AG04450 (cell line): Measurements from ENCODE around the gene CSF3R. TPM values are rescaled to one million over a fixed set of nuclear protein-coding genes. Genes with fewer than 3 reads are reported as not detected.

Source experiments
- CTCF ChIA-PET: fragments of 300-600, 350-600 bp; formaldehyde crosslinking; extraction: SDS; loops from one replicate; lab custom pipeline; 2022; ENCODE audit warnings: antibody characterized with exemption, inconsistent platforms; lab: Charles Lee
- POLR2A ChIA-PET: fragments of 350-600 bp; formaldehyde crosslinking; extraction: SDS; loops from one replicate; lab custom pipeline; 2021; ENCODE audit warnings: antibody characterized with exemption, inconsistent platforms; lab: Yijun Ruan, JAX
- DNase-seq: peaks from one replicate; pipeline ENCODE4 v3.0.0-alpha.2; 2011; ENCODE audit warnings: low read depth, low spot score
- H3K27ac ChIP-seq: one replicate; pipeline ENCODE4 v1.5.1; 2012; ENCODE audit warnings: low read depth, low read length, control low read depth
- H3K27me3 ChIP-seq: one replicate; pipeline ENCODE4 v1.6.0; 2012; ENCODE audit warnings: low read length; ENCODE audit not compliant: control insufficient read depth, insufficient read depth
- H3K4me3 ChIP-seq: 2 replicates; pipeline ENCODE4 v1.5.1; 2011; ENCODE audit warnings: mild to moderate bottlenecking, low read depth, low read length, control low read depth
- H3K9me3 ChIP-seq: 2 replicates; pipeline ENCODE4 v1.5.1; 2012; ENCODE audit warnings: low read length; ENCODE audit not compliant: control insufficient read depth, insufficient read depth
- polyA plus RNA-seq: library from polyadenylated mRNA; depleted of rRNA; stranded (reverse); fragments of >200 nt; gene quantifications from 2 replicates; pipeline ENCODE4 v1.2.3, GENCODE V29; 2011; rRNA removed
- small RNA-seq: library from RNA; depleted of rRNA; stranded (forward); fragments of <200 nt; gene quantifications from one replicate; pipeline ENCODE3, GENCODE V24; 2012; ENCODE audit warnings: low read depth; ENCODE audit not compliant: insufficient read length
- TF ChIP-seq, protein P1 (sequence below): IDR thresholded peaks from 2 replicates; pipeline ENCODE4 v1.5.1; 2011; ENCODE audit warnings: low read depth, low read length, control low read depth, inconsistent platforms

CSF3R gene
- polyA plus RNA-seq, 1 experiment, result not detected

DNA sequence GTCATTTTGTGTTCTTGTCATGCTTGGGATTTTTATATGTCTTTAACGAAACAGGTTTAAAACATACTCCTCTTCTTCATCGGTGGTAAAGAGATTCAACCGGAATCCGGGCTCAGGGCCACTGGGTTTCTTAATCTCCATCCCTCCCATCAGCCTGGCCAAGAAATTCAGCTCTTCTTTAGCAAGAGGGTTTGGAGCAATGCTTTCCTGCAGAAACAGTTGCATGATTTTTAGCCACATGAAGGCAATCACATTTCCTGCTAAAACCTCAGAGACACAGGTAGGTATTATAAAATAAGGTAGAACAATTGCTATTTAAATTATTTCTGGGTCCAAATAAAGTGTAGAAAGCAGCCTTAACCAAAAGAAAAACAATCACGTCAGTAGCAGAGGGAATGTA, 62.3 kb downstream of the CSF3R start:
- Histone ChIP-seq H3K4me3 (no peak overlapping the region), H3K27ac (no peak overlapping the region), H3K27me3 (no peaks in the 10 kb centered on the region), H3K9me3 (no peaks in the 10 kb centered on the region)
- TF ChIP-seq, protein P1, sequence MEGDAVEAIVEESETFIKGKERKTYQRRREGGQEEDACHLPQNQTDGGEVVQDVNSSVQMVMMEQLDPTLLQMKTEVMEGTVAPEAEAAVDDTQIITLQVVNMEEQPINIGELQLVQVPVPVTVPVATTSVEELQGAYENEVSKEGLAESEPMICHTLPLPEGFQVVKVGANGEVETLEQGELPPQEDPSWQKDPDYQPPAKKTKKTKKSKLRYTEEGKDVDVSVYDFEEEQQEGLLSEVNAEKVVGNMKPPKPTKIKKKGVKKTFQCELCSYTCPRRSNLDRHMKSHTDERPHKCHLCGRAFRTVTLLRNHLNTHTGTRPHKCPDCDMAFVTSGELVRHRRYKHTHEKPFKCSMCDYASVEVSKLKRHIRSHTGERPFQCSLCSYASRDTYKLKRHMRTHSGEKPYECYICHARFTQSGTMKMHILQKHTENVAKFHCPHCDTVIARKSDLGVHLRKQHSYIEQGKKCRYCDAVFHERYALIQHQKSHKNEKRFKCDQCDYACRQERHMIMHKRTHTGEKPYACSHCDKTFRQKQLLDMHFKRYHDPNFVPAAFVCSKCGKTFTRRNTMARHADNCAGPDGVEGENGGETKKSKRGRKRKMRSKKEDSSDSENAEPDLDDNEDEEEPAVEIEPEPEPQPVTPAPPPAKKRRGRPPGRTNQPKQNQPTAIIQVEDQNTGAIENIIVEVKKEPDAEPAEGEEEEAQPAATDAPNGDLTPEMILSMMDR, result no peak
- ChIA-PET CTCF (interaction anchor here (0.6 to 3.1 kb wide), 22 partner anchors 8 to 348 kb away, joined by 3 to 34 read pairs (median 4); partner anchors contain the start of genes EVA1B, LSM10, STK40 and TRAPPC3), POLR2A (interaction anchor here (0.7 to 2.2 kb wide), 6 partner anchors 34 to 271 kb away, joined by 3 to 18 read pairs (median 4); partner anchors contain the start of genes EVA1B, STK40 and TRAPPC3)
- DNase-seq, result no peak

DNA sequence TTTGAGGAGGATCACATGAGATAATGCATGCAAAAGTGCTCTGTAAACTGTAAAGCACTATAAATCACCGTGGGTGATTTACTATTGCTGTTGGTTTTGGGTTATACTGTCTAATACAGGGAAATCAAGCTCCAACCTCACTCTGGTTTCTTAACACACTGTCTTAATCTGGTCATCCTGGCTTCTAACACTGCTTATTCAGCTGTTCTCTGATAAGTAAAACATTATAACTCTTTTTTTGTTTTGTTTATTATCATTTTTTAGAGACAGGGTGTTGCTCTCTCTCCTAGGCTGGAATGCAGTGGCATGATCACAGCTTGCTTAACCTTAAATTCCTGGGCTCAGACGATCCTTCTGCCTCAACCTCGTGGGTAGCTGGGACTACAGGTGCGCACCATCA, 63.1 kb downstream of the CSF3R start:
- Histone ChIP-seq H3K4me3 (no peak overlapping the region), H3K27me3 (no peaks in the 10 kb centered on the region), H3K9me3 (no peaks in the 10 kb centered on the region), H3K27ac (no peak overlapping the region)
- CTCF ChIA-PET, result interaction anchor here (0.6 to 3.1 kb wide), 12 partner anchors 13 to 325 kb away, joined by 3 to 34 read pairs (median 5); partner anchors contain the start of genes LSM10, STK40 and TRAPPC3
- TF ChIP-seq, protein P1, result no peak
- no peak for DNase-seq
- POLR2A ChIA-PET, result interaction anchor here (0.7 to 2.2 kb wide), 7 partner anchors 33 to 270 kb away, joined by 3 to 18 read pairs (median 4); partner anchors contain the start of genes EVA1B, STK40 and TRAPPC3

DNA sequence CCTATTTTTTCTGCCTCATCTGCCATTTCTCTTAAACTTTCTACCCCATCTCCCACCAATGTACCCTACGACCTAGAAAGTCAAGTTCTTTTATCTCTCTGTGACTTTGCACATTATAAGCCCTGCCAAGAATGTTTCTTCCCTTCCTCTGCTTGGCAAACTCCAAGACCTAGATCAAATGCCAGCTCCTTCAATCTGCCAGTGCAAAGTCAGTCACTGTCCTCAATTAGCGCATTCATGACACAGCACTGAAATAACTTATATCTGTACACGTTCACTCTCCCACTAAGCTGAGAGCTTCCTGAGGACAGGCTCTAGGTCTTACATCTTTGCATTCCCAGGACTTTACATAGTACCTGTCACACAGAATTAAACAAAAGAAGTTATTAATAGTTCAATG, 63.6 kb downstream of the CSF3R start:
- TF ChIP-seq, protein P1, result no peak
- H3K9me3 ChIP-seq, result no peaks in the 10 kb centered on the region
- ChIA-PET POLR2A (interaction anchor here (0.7 to 2.2 kb wide), 5 partner anchors 33 to 269 kb away, joined by 3 to 18 read pairs (median 5); partner anchors contain the start of genes STK40 and TRAPPC3), CTCF (interaction anchor here (1.0 to 3.1 kb wide), 7 partner anchors 12 to 324 kb away, joined by 3 to 34 read pairs (median 12); partner anchors contain the start of gene TRAPPC3)
- H3K27me3 ChIP-seq, result no peaks in the 10 kb centered on the region
- no peak overlapping the region for H3K4me3 ChIP-seq
- DNase-seq, result no peak
- H3K27ac ChIP-seq, result no peak overlapping the region

DNA sequence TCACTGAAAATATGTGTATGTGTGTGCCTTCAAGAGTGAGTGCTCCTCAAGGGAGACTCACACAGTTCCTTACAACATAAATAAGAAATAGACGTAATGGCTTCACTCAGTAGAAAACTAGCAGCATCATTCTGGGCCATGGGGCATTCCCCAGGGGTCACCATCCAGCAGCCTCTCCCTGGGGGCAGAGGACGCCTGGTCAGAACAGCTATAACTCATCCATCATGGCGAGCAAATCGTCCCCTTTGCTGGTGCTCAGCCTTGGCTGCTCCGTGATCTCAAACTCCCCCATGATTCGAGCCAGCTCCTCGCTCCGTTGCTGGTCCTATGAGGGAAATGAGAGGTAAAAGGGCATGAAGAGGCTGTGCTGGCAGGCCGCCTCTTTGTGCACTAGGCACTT, 64.8 kb downstream of the CSF3R start:
- Histone ChIP-seq H3K27me3 (no peaks in the 10 kb centered on the region), H3K4me3 (no peak overlapping the region)
- CTCF ChIA-PET, result interaction anchor here (1.3 to 3.1 kb wide), 4 partner anchors 49 to 269 kb away, joined by 6 to 34 read pairs (median 19); partner anchors contain the start of gene TRAPPC3

More for the DNA sequence above, 64.8 kb downstream of the CSF3R start:
- TF ChIP-seq, protein P1, result no peak
- POLR2A ChIA-PET, result interaction anchor here (0.6 kb wide), 1 partner anchor 62 kb away, joined by 5 read pairs; no protein-coding TSS in a partner anchor
- DNase-seq, result no peak
- Histone ChIP-seq H3K27ac (no peak overlapping the region), H3K9me3 (no peaks in the 10 kb centered on the region)

Small RNA genes within 50 kb of the gene (small RNA-seq; reads per million reads assigned to genes)
- gene SNORA63C, result 1.3 reads per million

Other genes with a start within 250 kb of the CSF3R start
- gene SH3D21, start 176.5 kb downstream of the CSF3R start, polyA plus RNA-seq, result 1.3 and 1.7 TPM in 2 replicates
- gene EVA1B, start 159.3 kb downstream of the CSF3R start, polyA plus RNA-seq, result 27.2 and 42.6 TPM in 2 replicates
- 26.4 and 30.3 TPM in 2 replicates for gene STK40, start 97.0 kb downstream of the CSF3R start, polyA plus RNA-seq
- gene LSM10, start 85.0 kb downstream of the CSF3R start, polyA plus RNA-seq, result 50.8 and 63.6 TPM in 2 replicates
- gene OSCP1, start 32.5 kb downstream of the CSF3R start, polyA plus RNA-seq, result 7.9 and 8.1 TPM in 2 replicates
- 64.8 and 73.5 TPM in 2 replicates for gene MRPS15, start 18.5 kb downstream of the CSF3R start, polyA plus RNA-seq